ENCODE data around the gene CDH24. TPM values are rescaled to one million over a fixed set of nuclear protein-coding genes. Genes with fewer than 3 reads are reported as not detected.

The CDH24 gene
- polyA plus RNA-seq, 3 donors = 22.9 to 38.2 (median 23.9) TPM

DNA sequence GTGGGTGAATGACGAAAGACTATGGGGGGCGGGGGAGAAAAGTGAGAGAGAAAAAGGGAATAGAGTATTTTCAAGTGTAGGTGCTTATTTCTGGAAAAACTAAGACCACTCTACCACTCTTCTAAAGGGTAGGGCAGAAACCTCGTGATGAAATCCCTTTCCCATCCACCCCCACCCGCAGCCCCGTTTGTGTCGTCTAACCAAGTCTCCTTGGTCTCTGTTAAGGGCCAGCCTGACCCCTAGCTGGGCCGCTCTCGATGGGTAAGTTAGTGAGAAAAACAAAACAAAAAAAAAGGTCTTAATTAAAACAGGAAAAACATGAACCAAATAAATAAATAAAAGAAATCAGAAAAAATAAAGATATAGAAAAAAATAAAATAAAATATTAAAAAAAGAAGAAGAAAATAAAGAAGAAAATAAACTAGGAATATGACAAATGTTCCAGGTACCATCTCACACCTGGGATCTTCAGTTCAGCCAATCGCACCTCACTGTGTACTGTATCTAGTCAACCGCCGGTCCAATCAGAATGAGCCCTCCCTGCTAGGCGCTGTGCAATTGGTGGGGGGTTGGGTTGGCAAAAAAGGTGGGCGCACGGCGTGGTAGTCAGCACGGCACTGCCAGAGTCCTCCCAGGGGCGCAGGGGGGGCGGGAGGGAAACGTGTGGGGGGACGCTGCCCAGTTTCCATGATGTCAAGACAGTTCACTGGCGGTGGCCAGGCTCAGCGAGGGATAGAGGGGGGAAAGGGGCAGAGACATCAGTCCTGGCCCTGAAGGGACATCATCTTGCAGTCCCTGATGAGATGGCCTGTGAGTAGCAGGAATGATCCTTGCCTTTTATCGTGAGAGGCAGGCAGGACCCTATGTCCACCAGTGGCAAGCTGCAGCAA is 9.8 kb upstream of the CDH24 start:
- DNase-seq = no peak

DNA sequence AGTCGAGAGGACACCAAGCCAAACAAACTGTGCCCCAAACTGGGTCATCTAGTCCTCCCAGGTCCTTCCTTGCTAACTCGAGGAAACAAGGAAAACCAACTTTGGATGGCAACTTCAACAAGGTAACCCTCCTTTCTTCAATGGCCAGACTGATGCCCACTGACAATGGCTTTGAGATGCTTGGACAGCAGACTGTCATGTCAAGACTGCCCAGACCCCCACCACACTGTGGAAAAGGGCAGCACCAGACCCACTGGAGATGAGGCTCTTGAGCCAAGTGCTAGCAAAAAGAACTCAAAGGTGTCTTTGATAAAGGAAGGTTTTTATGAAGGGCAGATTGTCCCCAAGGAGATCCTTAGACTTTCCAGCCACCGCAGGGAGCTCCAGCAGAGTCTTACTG is 9.0 kb upstream of the CDH24 start:
- DNase-seq = no peak

DNA sequence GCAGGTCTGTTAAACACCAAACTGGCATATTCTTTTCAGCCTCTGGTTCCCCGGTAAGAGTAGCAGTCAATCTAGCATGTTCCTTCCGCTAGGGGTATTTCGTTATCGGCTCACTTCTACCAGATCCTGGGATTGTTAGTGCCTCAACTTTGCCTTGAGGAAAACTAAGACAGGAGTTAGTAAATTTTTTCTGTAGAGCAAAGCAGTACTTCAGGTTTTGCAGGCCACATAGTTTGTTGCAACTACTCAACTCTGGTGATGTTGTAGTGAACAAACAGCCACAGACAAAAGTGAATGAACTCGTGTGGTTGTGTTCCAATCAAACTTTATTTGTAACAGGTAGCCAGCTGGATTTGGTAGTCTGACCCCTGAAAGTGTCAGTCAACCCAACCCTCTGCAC is 6.3 kb upstream of the CDH24 start:
- DNase-seq = no peak

DNA sequence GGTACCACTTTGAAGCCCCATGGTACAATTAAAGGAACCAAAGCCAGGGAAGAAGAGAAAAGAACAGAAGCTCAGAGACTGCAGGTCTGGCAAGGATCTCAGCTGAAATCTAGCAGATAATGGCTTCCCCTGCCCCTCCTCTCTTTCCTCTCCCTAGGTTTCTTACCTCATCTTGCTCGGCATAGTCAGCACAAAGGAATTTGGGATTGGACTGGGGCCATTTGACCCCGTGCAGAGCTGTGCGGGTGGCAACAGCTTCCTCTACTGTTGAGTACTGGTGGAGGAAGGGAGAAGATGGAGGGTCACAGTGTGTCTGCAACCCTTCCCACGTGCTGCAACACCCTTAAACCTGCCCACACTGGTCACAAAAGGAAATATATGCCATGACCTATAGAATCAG is 4.7 kb upstream of the CDH24 start:
- DNase-seq = no peak

DNA sequence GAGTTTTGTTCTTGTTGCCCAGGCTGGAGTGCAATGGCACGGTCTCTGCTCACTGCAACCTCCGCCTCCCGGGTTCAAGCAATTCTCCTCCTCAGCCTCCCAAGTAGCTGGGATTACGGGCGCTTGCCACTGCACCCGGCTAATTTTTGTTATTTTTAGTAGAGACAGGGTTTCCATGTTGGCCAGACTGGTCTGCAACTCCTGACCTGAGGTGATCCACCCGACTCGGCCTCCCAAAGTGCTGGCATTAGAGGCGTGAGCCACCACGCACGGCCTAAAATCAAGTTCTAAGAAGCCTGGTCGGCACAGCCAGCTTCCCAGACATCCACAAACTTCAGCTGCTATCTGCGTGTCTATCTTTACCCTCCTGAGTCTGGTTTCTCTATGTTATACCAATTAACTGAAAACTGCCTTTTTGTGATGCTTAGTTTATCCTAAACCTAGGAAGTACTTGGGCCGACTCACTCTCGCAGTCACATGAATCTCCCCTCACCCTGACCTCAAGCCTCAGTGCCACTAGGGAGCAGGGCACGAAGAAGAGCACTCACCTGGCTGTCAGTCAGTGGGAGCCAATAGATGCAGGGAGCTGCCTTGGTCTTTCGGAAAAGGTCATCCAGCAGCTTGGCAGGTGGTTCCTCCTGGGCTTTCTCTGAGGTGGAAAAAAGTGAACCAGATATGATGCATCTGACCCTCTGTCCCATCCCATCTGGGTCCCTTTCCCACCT is 3.4 kb upstream of the CDH24 start:
- no peak for DNase-seq

DNA sequence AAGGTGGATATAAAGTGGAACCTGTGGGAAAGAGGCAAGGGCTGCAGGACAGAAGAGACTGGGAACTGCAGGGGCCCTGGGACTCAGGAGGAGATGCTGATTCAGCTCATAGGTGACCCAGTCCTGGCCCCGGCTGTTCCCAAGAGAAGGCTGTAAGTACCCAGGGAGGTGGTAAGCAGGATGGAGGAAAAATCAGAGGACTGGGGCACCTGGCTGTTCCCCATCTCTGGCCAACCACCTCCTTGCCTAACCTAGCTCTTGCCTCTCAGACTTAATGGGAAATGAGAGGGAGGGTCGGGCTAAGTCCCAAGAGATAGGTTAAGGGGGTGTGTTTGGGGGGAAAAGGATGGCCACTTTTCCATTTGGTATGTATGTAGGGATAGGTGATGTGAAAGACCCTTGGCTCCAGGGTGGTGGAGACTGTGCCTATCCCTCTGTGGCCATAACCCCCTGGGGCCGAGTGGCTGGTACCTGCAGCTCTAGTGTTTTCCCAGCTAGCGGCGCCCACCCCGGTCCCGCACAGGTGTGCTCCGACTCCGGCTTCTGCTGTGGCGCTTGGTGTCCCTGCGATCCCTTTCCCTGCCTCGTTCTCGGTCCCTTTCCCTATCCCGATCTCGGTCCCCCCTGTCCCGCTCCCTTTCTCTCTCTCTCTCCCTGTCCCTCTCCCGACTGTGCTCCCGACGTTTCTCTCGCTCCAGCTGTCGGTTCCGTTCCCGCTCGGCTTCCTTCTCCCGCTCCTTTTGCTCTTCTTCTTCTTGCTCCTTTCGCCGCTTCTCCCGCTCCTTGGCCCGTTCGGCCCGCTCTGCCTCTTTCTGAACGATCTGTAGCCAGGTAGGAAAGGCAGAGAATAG is 1.6 kb upstream of the CDH24 start:
- no peak for DNase-seq

DNA sequence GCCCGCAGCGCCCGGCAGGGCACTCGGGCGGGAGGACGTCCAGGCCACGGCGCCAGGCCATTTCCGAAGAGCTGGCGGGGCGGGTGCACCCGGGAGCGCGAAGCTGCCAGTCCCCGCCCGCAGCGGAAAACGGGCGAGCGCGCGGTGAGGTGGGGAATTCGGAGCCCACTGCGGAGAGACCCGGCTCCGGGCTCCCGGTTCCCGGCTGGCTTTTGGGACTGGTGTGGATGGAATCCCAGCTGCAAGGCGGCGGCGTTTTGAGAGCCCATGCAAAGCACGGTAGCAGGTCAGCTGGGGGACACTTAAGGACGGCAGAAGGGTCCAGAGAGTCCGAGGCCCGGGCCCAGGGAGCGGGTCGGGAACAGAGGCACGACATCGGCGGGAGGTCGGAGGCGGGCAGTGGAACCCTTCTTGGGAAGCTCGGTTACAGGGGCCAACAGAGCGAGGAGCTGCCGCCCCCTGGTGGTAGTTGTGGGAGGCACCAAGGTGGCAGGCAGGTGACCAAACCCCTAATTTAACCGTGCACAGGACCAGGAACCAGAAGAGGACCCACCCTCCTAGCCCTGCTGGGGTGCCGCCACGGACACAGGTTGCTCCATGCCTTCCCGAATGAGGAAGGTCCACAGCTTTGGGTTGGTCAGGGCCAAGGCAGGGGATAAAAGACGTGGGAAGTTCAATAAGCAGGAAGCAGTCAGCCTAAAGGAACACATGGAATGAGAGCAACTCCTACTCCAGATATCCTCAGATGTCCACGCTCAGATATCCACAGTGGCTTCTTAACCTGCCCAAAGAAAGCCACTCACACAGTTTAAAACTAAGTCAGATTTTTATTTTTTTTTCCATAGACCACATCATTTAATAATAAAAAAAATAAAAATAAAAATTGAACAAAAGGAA is 685 bp upstream of the CDH24 start:
- DNase-seq = peak; percentile 92

DNA sequence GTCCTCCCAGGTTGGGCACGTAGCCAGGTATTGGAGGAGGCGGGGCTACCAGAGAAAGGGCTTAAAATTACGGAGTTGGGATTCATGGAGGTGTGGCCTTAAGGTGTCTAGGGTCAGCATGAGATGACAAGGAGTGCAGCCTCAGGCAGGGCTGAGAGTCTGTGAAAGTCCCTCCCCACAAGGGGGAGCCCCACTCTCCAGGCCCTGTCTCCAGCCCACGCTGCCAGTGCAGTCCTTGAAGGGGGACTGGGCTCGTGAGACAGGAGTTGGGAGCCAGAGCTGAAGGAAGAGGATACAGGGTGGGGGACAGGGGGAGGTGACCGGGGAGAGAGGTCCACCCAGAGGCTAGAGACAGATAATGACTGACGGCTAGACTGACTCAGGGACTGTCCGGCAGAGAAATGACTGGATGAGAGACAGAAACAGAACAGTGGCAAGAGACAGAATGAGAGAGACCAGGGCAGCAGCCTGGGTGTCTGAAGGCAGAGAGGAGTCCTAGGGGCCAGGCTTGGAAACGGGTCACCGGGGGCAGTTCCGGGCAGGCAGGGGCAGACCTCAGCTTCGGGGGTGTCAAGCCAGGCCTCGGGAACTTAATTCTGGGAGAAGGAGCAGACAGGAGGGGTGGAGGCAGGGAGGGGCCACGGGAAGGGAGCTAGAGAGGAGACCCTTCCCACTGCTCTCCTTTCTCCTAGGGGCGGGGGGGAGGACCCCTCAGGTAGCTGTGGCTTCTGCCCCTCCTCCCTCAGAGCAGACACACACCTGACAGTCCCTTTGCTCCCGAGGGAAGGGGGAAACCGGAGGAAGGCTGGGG is 970 bp downstream of the CDH24 start:
- DNase-seq = no peak

DNA sequence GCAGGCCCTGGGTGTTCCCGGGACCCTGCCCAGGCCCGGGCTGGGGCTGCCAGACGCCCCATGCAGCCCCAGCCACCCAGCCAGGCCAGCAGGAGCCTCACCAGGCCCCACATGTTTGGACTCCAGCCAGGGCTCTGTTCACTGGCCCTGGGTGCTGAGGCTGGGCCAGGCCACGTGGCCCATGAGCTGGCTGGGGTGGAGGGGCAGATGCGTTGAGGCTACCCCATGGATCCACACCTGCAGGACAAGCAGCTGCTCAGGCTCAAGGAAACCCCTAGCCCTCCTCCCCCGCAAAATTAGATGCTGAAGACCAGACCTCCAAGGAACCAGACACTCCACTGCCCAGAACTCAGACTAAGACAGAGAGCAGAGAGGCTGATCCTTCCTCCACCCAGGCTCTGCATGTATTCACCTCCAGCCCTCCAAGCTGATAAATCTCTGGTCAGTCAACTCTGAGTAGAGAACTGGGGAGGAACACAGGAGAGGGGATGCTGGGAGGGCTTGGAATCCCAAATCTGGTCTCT is 1.6 kb downstream of the CDH24 start:
- DNase-seq = no peak

DNA sequence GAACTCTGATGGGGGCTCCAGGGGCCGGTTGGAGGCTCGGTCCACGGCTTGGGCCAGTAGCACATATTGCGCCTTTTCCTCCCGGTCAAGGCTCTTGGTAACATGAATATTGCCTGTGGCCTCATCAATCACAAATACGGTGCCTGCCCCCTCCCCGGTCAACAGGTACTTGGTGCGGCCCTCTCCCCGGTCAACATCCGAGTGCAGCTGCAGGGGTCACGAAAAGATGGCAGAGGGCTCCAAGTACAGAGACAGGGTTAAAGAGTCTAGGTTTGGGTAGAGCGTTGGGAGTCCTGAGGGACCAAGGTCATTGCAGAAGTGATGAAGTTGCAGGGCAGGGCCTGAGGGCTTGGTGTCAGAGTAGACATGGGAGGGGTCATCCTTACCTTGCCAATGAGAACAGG is 2.2 kb downstream of the CDH24 start:
- no peak for DNase-seq

DNA sequence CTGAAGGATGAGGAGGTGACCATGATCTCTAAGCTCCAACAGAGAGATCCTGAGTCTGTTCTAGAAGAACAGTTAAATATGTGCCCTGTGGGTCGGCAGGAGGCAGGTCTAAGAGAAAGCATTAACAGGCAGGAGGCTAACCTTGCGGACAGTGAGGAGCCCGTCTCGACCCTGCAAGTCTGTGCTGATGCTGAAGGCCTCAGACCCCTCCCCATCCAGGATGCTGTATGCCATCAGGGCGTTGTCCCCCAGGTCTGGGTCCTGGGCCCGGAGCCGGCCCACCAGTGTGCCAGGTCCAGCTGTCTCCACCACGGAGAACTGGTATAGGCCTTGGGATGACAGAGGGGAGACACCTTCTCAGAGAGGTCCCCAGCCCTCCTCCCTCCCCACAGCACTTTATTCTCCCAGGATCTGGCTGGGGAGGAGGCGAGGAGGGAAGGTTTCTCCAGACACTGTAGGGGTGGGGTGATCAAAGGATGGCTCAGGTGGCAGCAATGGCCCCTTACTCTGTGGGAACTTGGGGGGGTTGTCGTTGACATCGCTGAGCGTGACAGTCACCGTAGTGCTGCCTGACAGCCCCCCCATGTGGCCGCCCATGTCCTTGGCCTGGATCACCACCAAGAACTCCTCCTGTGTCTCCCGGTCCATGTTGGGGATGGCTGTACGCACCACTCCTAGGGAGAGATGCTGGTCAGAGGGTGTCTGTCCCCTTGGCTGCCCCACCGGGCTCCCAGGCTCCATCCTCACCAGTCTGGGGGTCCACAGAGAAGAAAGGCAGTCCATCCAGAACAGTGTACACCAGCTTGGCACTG is 3.1 kb downstream of the CDH24 start:
- no peak for DNase-seq

DNA sequence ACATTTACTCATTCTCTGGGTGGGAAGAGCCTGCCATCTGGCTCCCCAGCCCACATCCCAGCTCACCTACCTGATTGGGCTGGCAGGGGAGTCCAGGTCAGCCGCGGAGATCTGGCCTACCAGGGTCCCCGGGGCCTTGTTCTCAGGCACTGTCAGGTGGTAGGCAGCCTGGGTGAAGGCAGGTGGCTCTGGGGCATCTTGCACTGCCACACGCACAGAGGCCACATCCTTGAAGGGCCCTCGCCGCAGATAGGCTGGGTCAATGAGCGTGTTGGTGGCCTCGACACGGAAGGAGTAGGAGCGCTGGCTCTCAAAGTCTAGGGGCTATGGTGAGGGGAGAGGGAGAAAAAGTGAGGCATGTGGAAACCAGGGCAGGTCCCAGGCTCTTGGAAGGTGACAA is 3.9 kb downstream of the CDH24 start:
- no peak for DNase-seq

DNA sequence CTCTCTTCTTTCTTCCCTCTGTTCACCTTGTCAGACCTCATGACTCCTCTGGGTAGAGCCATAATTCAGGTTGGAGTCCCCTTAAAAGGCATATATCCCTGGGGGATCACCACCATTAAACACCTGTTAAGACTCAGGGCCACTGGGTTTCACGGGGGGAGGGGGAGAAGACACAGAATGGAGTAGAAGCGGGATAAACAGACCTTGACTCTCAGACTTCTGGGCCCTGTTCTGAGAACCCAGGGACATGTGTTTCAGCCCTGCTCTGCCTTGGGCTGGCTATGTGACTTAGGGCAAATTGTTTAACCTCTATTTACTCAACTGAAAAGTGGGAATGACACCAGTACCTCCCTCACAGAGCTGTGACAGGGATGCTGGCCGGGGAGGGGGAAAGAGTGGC is 4.6 kb downstream of the CDH24 start:
- DNase-seq = no peak

DNA sequence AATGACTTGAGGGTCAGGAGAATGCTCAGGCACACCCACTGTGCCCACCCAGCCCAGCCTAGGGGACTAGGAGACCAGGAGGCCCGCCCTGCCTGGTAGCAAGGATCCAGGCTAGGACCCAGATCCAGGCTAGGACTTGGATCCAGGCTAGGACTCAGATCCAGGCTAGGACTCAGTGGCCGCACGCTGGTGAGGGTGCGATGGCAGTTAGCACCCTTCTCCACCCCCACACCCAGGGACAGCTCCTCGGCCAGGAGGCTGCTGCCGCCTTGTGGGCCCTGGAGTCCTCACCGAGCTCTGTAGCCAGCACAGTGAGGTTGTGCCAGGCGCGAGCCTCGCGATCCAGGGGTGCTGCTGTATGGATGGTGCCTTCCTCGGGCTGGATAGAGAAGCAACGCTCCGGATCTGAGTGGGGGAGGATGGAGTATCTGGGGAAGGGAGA is 5.1 kb downstream of the CDH24 start:
- no peak for DNase-seq

DNA sequence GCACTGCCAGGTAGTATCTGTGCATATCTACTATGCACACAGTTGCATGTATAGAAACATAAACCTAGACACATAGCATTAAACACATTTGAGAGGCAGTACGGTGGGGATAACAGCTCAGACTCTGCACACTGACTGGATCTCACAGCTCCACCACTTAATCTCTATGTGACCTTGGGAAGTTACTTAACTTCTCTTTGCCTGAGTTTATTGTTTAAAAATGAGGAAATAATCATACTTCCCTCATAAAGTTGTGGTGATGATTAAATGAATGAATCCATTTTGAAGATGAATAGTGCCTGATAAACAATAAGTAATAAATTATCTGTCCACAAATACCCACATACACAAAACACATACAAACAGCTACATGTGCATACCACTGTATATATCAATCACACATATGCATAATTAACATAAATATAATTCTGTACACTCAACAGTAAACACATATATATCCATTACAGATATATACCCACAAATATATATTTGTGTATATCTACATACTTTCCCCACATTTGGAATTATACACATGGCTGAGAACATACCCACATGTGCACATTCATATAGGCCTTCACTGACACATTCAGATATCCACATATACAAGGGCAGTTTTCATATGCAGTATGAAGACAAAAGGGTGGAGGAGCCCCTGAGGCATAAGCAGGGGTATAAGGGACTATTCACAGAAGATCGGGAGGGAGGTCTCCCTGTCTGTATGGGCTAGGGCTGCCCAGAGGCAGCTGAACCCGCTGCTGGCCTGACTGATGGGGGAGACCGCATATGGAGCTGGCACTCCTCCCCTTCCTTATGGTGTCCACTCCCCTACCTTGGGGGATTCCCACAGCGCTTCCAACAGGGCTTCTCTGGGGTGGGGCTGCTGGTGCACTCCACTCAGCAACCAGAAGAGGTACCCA is 5.9 kb downstream of the CDH24 start:
- DNase-seq = no peak

DNA sequence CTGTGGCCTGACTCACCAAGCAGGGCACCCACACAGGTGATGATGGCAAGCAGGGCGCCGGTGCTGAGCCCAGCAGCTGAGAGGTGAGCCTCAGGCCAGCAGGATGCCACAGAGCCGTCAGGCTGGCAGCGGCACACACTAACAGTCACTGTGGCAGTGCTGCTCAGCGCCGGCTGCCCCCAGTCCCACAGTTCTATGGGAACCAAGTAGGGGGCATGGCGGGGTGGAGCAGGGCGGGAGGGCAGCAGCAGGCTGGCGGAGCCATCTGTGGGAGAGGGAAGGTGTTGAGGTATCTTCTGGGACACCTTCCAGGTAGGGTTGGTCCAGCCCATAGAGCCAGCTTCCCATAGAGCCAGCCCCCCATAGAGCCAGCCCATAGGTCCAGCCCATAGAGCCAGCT is 8.3 kb downstream of the CDH24 start:
- no peak for DNase-seq

DNA sequence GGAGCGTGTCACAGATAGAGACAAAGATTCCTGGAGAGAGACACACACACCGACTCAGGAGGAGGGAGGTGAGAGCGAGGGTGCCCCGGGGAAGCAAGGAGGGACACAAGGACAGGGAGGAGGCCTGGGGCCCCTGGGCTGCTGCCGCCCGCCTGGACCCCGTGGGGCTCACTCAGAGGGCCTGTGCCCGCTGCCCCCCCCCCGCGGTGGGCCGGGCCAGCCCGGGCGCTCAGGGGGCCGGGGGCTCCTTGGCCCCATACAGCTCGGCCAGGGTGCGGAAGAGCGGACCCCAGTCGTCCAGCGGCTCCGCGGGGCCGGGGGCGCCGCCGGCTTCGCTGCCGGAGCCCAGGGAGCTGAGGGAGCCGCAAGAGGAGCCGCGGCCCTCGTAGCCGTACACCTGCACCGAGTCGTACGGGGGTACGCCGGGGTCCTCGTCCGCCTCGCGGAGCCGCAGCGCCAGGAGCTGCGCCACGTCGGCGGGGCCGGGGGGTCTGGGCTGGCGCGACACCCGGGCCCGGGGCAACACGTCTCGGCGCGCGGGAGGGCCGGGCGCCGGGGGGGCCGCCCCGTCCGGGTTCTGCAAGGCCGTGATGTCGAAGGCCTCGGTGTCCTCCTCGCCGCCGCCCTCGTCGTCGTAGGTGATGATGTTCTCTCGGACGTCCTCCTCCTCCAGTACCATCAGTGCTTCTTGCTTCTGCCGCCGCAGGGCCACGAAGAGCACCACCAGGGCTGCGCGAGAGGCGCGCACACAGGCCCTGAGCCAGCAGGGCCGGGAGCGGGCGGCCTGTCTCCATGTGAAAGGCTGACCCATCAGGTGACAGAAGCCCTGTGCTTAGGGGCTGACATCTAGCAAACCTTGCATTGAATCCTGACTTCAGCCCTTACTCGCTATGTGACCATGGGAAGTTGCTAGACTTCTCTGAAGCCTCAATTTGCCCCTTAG is 9.3 kb downstream of the CDH24 start:
- DNase-seq = no peak
